Mucosa of rectum (tissue), 2 donors: ENCODE results near the gene ACTG2.

Experiments
- H3K27ac ChIP-seq, 2 donors: one replicate each; pipeline ENCODE4 v1.7.0; 2013; ENCODE audit warnings: inconsistent platforms in 2 of 2, low read depth in 2 of 2, low read length in 2 of 2
- H3K27me3 ChIP-seq, 2 donors: one replicate each; pipeline ENCODE4 v1.7.0; 2013; ENCODE audit warnings: low read length in 2 of 2; ENCODE audit not compliant: control insufficient read depth in 2 of 2, insufficient read depth in 2 of 2
- H3K36me3 ChIP-seq, 2 donors: one replicate each; pipeline ENCODE4 v1.7.0; 2013; ENCODE audit warnings: low read length in 2 of 2; ENCODE audit not compliant: control insufficient read depth in 2 of 2, insufficient read depth in 2 of 2
- H3K4me1 ChIP-seq, 2 donors: one replicate each; pipeline ENCODE4 v1.7.0; 2013; ENCODE audit warnings: low read length in 2 of 2, mild to moderate bottlenecking in 1 of 2; ENCODE audit not compliant: control insufficient read depth in 2 of 2, insufficient read depth in 2 of 2
- H3K4me3 ChIP-seq, 2 donors: one replicate each; pipeline ENCODE4 v1.7.0; 2013; ENCODE audit warnings: low read length in 2 of 2
- H3K9ac ChIP-seq, 2 donors: one replicate each; pipeline ENCODE4 v1.7.0; 2013; ENCODE audit warnings: low read length in 2 of 2, low read depth in 1 of 2, mild to moderate bottlenecking in 1 of 2
- H3K9me3 ChIP-seq, 2 donors: one replicate each; pipeline ENCODE4 v1.7.0; 2013; ENCODE audit warnings: low read length in 2 of 2; ENCODE audit not compliant: control insufficient read depth in 2 of 2
- donor health status: healthy.
- donor health status: Normal muscosa, but diverticular disease.

The ACTG2 gene

GRCh38 chr2:73962798-73963197, 70.0 kb downstream of the ACTG2 start:
- Histone ChIP-seq H3K4me1 (no peaks in the 10 kb centered on the region), H3K4me3 (no peak overlapping the region), H3K27ac (no peak overlapping the region), H3K9ac (no peak overlapping the region), H3K27me3 (no peaks in the 10 kb centered on the region), H3K9me3 (no peaks in the 10 kb centered on the region), H3K36me3 (peaks cover 9 to 23% of the 10 kb centered on the region in 2 donors)

GRCh38 chr2:73963385-73964120, 70.7 kb downstream of the ACTG2 start:
- no peak overlapping the region for H3K9ac ChIP-seq
- peaks cover 2 to 16% of the 10 kb centered on the region in 2 donors for H3K36me3 ChIP-seq
- H3K27ac ChIP-seq, result no peak overlapping the region
- H3K4me3 ChIP-seq, result no peak overlapping the region
- H3K9me3 ChIP-seq, result no peaks in the 10 kb centered on the region
- no peaks in the 10 kb centered on the region for H3K4me1 ChIP-seq
- no peaks in the 10 kb centered on the region for H3K27me3 ChIP-seq

- Histone ChIP-seq H3K27ac (no peak overlapping the region), H3K4me1 (no peaks in the 10 kb centered on the region), H3K9ac (no peak overlapping the region), H3K27me3 (no peaks in the 10 kb centered on the region), H3K4me3 (no peak overlapping the region), H3K36me3 (peaks cover 0 to 9% of the 10 kb centered on the region in 2 donors), H3K9me3 (no peaks in the 10 kb centered on the region)
Measured at GRCh38 chr2:73964223-73964622, 71.4 kb downstream of the ACTG2 start.

- peaks cover 0 to under 1% of the 10 kb centered on the region in 2 donors for H3K4me1 ChIP-seq
- H3K27me3 ChIP-seq, result no peaks in the 10 kb centered on the region
- no peak overlapping the region for H3K9ac ChIP-seq
- H3K36me3 ChIP-seq, result peaks cover 0 to 1% of the 10 kb centered on the region in 2 donors
- H3K27ac ChIP-seq, result no peak overlapping the region
- H3K9me3 ChIP-seq, result no peaks in the 10 kb centered on the region
- H3K4me3 ChIP-seq, result no peak overlapping the region
Measured at GRCh38 chr2:73965053-73965452, 72.2 kb downstream of the ACTG2 start.

- no peak overlapping the region for H3K4me3 ChIP-seq
- no peaks in the 10 kb centered on the region for H3K9me3 ChIP-seq
- peaks cover 23 to 31% of the 10 kb centered on the region in 2 donors for H3K4me1 ChIP-seq
- no peak overlapping the region for H3K9ac ChIP-seq
- no peaks in the 10 kb centered on the region for H3K27me3 ChIP-seq
- no peak overlapping the region for H3K27ac ChIP-seq
- no peaks in the 10 kb centered on the region for H3K36me3 ChIP-seq
Measured at GRCh38 chr2:73968357-73968937, 75.6 kb downstream of the ACTG2 start.

- H3K9ac ChIP-seq, result no peak overlapping the region
- H3K27ac ChIP-seq, result no peak overlapping the region
Measured at GRCh38 chr2:73969356-73969755, 76.5 kb downstream of the ACTG2 start.

More at GRCh38 chr2:73969356-73969755, 76.5 kb downstream of the ACTG2 start:
- Histone ChIP-seq H3K4me3 (no peak overlapping the region), H3K36me3 (no peaks in the 10 kb centered on the region), H3K4me1 (peaks cover 23 to 31% of the 10 kb centered on the region in 2 donors), H3K27me3 (no peaks in the 10 kb centered on the region), H3K9me3 (no peaks in the 10 kb centered on the region)
